Bronchial epithelial cell (primary cell): ENCODE measurements around the gene BTC. TPM values are rescaled to one million over a fixed set of nuclear protein-coding genes. Genes with fewer than 3 reads are reported as not detected.
A peak's percentile ranks its signal among the peaks of the same experiment; 100 is the strongest.
"Not testable (repeated sequence)": the region's sequence is repeated elsewhere in the genome, so short reads cannot be mapped to it uniquely, and the experiment has no call there.

Source experiments
- DNase-seq: peaks from one replicate; pipeline ENCODE4 v3.0.0-alpha.2; 2010; ENCODE audit warnings: low read depth
- FAIRE-seq: peaks from 2 replicates; lab custom pipeline; 2011; peaks lifted over from hg19 to GRCh38; lab: Jason Lieb, UNC
- H3K27me3 ChIP-seq: 2 replicates; pipeline ENCODE4 v1.5.1; 2011; ENCODE audit warnings: low read length; ENCODE audit not compliant: control insufficient read depth, insufficient read depth
- H3K36me3 ChIP-seq: 2 replicates; pipeline ENCODE4 v1.5.1; 2011; ENCODE audit warnings: low read length; ENCODE audit not compliant: control insufficient read depth, insufficient read depth
- H3K4me3 ChIP-seq: 2 replicates; pipeline ENCODE4 v1.5.1; 2011; ENCODE audit warnings: mild to moderate bottlenecking, low read depth, low read length, control low read depth
- CTCF ChIP-seq: IDR thresholded peaks from 2 replicates; pipeline ENCODE4 v1.5.1; 2011; ENCODE audit warnings: mild to moderate bottlenecking, moderate library complexity, low read length, control low read depth, inconsistent platforms; ENCODE audit not compliant: insufficient read depth, severe bottlenecking
- total RNA-seq: library from RNA; depleted of rRNA; stranded (reverse); fragments of >200 nt; gene quantifications from 2 replicates; pipeline ENCODE4 v1.2.1, GENCODE V29; 2014

Gene BTC
- total RNA-seq, 1 donor from 2014 or later: 1.1 TPM

GRCh38 chr4:74822603-74823002 lies 28.3 kb upstream of the BTC start:
- Histone ChIP-seq H3K36me3 (no peaks in the 10 kb centered on the region), H3K27me3 (no peaks in the 10 kb centered on the region), H3K4me3 (no peak overlapping the region)
- TF ChIP-seq CTCF: no peak
- peak; percentile 55 for FAIRE-seq
- no peak for DNase-seq

- Histone ChIP-seq H3K27me3 (no peaks in the 10 kb centered on the region), H3K36me3 (no peaks in the 10 kb centered on the region), H3K4me3 (no peak overlapping the region)
- TF ChIP-seq CTCF: no peak
- DNase-seq: peak; percentile 29
- no peak for FAIRE-seq
Observed at GRCh38 chr4:74821541-74821940, 27.2 kb upstream of the BTC start.

GRCh38 chr4:74814052-74814451 lies 19.7 kb upstream of the BTC start:
- no peak for TF ChIP-seq CTCF
- no peak for FAIRE-seq
- Histone ChIP-seq H3K36me3 (no peaks in the 10 kb centered on the region), H3K27me3 (no peaks in the 10 kb centered on the region), H3K4me3 (no peak overlapping the region)
- DNase-seq: no peak

GRCh38 chr4:74812056-74812455 lies 17.7 kb upstream of the BTC start:
- not testable (repeated sequence) for H3K27me3 ChIP-seq, H3K4me3 ChIP-seq, FAIRE-seq, H3K36me3 ChIP-seq, DNase-seq

- peak; percentile 27 for TF ChIP-seq CTCF
- Histone ChIP-seq H3K4me3 (no peak overlapping the region), H3K36me3 (no peaks in the 10 kb centered on the region), H3K27me3 (no peaks in the 10 kb centered on the region)
- FAIRE-seq (no peak), DNase-seq (peak; percentile 87)
Observed at GRCh38 chr4:74805601-74806000, 11.3 kb upstream of the BTC start.

DNA sequence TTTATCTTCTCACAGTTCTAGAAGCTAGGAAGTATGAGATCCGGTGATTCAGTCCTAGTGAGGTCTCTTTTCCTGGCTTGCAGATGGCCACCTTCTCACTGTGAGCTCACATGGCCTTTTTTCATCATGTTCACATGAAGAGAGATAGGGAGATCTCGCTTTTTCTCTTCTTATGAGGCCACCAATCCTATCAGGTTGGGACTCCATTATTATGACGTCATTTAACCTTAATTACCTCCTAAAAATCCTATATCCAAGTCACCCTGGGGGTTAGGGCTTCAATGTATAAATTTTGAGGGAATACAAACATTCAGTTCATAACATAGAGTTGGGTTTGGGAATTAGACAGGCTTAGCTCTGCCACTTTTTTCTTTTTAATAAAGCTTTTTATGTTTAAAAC lies 6.0 kb upstream of the BTC start:
- DNase-seq: no peak
- Histone ChIP-seq H3K4me3 (no peak overlapping the region), H3K36me3 (no peaks in the 10 kb centered on the region), H3K27me3 (no peaks in the 10 kb centered on the region)
- TF ChIP-seq CTCF: no peak
- FAIRE-seq: no peak
